Left lobe of liver (tissue), 2 donors: Measurements from ENCODE around the gene HOXD12. TPM values are rescaled to one million over a fixed set of nuclear protein-coding genes. Genes with fewer than 3 reads are reported as not detected.

ENCODE experiments used
- ATAC-seq: fragments of 200-7000 bp; cut with Tn5 transposase; one replicate; pipeline ENCODE4 v1.9.1; 2020; ENCODE audit warnings: mild to moderate bottlenecking, moderate library complexity
- DNase-seq: peaks from one replicate; pipeline ENCODE4 v3.0.0-alpha.2; 2020; ENCODE audit warnings: low spot score
- total RNA-seq: library from RNA; stranded (reverse); gene quantifications from one replicate; pipeline ENCODE4 v1.2.1, GENCODE V29; 2021
- donor health status: DM: no; HTN: no; CAD: no; lungs with moderate emphysema.
- donor health status: DM: no; HTN: yes; CAD: no.

Gene HOXD12
- total RNA-seq, 1 donor from 2014 or later, result not detected

DNA sequence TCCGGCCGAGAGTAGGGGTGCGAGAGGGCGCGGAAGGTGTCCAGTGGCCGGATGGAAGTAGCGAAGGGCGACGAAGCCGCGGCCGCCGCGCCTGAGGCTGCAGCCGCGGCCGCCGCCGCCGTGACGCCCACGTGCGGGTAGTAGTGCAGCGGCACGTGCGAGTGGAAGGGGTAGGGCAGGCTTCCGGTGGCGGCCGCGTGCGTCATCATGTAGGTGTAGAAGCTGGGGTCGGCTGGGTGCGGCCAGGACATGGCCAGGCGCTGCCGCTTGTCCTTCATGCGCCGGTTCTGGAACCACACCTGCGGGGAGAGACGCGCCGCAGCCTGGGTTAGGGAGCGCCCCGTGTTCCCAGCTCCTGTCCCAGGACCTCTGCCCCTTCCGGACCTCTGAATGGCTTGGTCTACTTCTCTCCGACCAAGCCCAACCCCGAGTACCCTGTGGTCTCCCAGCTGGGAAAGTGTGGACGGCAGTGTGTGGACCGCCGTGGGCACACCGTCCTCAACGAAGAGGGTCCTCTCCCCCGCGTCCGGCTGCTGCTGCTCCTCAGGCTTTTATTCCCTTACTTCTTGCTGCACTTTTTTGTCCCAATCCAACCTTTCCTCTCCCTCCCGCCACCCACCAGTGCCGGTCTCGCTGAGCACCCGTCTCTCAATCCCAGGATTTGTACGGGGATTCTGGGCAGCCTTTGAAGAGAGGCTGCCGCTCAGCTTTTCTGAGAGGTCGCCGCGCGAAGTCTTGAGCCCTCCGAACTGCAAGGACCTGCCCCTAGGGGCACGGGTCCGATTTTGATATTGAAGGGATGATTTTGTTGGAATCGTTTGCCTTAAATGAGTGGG is 18.8 kb upstream of the HOXD12 start:
- DNase-seq (no peak), ATAC-seq (no peak)

DNA sequence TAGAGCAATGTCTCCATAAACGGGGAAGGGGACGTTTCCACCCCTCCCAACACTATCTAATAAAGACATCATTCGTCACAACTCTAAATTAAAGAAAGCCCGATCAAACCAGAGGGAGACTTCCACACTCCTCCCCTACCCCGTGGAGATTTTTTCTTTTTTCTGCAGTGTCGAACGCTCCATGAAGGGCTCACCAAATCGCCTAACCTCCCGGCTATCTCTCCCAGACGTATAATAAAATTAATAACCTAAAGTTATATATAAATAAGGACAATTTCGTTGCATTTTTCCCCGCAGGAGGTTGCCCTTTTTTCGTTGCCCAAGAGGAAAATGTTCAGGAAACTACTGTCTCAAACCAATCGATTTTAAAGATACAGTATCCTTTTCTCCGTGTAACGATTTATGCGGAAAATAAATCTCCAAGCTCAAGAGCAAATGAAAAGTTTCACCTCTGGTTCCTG is 18.2 kb upstream of the HOXD12 start:
- no peak for DNase-seq
- ATAC-seq, result no peak

DNA sequence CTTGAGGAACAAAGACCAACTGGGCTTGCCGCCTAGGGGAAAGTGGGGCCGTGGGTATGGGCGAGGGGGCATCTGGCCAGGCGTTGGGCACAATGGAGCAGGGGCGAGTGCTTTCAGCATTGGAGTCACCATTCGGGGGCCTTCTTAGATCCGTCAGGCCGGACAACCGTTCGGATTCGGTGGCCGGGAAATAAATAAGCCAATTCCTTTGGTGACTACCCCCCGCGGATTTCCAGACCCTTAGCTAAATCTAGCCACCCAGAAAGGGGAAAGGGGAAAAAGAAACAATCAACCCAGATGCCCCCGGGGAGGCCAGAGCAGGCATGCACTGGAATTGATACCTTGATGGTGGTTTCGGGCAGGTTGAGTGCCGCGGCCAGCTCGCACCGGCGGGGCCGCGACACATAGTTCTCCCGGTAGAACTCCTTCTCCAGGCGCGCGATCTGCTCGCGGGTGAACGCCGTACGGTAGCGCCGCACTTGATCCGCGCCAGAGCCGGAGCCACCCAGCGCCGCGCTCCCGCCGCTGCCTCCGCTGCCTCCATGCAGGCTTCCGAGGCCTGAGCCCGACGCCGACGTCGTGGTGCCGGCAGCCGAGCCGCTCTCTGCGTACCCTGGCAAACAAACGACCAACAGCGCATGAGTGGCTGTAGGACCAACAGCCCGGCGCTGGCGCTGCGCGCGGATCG is 17.6 kb upstream of the HOXD12 start:
- no peak for DNase-seq
- no peak for ATAC-seq

DNA sequence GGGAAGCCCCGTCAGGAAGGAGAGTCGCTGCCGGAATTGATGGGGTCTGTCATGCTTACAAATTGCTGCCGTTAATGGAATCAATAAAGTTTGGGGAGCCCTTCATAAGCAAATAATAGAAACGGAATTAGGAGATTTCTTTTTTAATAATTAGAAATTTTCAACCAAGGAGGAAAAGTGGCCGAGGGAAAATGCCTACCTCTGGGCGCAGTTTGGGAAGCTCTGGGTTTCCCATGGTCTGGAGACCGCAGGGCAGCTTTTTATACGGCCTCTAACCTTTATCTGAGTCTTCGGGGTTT is 17.1 kb upstream of the HOXD12 start:
- ATAC-seq, result no peak
- no peak for DNase-seq

DNA sequence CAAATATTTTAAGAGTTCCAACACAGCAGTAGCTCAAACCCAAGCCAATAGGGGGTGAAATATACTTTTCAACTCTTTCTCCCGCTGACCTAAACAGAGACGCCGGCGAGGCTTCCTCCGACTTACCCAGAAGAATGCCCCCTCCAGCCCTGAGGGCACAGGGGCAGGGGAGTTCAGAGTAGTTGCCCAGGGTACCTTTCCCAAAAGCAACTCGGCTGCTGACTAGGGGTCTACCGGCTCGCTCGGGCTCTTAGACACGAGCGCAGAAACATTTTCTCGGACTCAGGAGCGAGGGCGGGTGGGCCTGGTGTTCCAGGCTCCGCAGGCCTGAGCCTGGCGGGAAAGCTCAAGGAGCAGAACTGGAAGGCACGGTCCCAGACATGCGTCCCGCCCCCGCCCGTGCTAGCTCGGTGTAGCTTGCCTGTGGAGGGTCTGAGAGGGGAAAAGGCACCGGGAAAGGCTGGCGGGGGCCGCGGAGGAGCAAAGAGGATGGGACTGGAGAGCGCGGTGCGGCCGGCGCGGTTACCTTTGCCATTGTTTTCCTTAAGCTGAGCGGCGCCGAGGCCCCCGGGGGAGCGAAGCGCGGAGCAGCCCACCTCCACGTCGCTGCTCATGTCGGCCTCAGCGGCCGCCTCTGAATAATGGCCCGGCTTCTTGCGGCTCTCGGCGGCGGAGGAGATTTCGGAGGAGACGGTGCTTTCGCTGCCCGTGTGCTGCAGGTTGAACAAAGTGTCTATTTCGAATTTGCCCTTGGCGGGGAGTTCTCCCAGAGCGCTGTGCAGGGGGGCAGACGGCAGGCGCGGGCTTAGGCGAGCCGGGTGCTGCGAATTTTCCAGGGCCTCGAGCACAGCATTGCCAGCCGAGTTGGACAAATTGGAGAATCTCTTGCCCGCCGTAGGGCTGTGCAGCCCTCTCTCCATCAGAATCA is 16.5 kb upstream of the HOXD12 start:
- DNase-seq, result no peak

DNA sequence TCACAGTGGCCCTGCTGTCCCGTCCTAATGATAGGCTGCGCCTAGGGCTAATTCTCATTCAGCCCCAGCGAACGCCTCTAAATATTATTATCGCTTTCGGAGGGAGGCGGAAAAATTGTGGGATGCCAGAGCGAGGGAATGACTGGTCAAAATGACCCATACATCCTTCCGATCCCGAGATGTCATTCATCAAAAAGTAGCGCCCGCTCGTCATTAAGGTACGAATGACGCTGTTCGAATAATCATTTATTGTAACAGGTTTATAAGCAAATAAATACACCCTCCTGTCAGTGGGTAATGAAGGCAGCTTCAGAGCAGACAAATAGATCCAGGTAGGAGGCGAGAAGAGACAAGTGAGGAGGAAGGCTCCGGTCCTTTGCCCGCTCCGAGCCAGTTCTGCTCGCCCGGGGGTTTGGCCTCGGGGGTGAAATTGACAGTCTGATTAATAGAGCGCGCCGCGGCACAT is 15.8 kb upstream of the HOXD12 start, which contains the start of gene EVX2:
EVX2 (minus strand) TSS at position 167 of the 466 bp plus-strand sequence. CDS start 186 bp downstream, outside the sequence.
- DNase-seq (no peak), ATAC-seq (no peak)

More for the DNA sequence above, 16.5 kb upstream of the HOXD12 start:
- ATAC-seq, result no peak

DNA sequence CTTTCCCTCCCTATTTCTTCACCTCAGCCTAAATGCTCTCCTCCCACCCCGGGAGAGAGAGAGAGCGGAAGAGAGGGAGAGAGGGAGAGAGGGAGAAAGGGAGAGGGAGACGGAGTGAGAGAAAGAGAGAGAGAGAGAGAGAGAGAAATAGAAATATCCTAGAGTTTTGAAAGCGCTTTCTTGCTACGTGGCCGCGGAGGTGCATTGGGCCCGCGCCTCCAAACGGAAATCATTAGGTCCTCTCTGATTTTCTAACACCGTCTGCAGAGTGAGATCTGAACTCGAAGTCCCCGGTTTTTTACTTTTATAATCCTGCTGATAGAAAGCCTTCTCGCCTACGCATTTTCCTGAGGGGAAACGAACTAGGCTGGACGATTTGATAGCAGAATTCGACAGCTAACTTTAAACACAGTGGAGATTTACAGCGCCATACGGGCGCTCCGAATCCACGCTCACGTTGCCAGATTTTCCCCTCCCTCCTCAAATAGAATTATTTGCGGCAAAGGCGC is 14.9 kb upstream of the HOXD12 start:
- ATAC-seq (no peak), DNase-seq (no peak)

DNA sequence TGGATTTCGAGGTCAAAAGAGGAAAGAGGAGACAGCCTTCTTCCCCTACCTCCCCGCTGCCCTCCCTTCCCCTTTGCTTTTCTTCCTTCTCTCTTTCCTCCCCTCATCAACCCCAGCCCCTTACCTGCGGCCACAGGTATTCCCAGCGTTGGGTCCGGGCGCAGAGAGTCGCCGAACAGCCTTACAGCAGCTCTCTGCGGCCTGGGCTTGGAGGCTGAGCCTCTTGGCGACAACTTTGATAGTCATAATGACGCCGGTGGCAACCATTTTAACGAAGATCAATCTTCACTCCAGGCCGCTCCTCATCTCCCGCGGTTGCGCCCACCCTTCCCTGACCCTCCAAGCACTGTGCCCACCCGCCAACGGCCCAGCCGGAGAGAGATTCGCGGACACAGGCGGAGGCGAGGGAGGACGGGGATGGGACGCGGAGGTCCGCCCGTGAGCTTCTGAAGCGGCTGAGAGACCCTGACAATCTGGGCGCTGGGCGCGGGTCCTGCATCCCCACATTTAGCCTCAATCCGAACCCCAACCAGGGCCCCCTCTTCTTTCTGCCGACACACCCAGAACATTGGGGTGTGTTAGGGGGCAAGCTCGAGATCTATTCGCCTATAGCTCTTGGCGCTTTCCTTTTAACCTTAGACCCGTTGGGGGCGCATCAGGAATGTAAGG is 14.3 kb upstream of the HOXD12 start:
- ATAC-seq (no peak), DNase-seq (no peak)

DNA sequence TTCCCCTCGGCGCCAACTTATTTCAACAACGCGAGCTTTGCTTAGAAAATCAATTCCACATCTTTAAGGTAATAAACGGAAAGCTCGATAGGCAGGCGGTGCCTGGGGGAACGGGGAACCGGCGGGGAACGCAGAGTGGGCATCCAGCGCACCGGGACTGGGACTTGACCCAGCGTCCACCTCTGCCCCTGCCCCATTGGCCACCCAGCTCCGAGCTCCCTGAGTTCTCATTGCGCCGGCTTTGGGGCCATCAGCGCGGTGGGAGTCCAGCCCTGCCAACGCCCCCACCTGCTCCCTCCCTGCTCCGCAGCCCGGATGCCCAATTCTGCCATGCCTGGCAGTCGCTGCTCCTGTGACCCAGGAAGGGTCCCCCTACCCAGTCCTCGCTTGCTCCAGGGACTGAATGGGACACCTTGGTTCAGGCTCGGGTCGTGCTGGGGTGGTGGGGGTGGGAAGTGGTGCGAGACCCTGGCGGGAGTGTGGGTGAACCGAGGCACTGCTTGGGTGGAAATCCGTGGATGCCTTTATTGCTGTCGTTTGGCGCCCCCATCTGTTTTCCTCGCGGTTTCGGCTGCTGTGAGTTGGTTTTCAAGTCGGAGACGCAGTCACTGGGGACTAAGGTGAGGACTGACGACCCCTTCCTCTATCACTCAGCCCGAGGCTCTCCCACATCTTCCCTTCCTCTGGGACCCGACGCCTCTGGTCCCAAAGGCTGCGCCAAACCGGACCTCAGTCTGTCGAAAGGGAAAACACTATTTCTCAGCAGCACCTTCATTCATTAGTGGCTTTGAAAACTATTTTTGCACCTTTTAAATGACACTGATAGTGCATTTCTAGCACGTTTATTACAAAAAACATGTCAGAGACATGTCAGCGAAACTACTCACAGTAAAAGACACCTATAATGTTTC is 13.5 kb upstream of the HOXD12 start:
- DNase-seq, result no peak
- ATAC-seq, result peak; percentile 60

DNA sequence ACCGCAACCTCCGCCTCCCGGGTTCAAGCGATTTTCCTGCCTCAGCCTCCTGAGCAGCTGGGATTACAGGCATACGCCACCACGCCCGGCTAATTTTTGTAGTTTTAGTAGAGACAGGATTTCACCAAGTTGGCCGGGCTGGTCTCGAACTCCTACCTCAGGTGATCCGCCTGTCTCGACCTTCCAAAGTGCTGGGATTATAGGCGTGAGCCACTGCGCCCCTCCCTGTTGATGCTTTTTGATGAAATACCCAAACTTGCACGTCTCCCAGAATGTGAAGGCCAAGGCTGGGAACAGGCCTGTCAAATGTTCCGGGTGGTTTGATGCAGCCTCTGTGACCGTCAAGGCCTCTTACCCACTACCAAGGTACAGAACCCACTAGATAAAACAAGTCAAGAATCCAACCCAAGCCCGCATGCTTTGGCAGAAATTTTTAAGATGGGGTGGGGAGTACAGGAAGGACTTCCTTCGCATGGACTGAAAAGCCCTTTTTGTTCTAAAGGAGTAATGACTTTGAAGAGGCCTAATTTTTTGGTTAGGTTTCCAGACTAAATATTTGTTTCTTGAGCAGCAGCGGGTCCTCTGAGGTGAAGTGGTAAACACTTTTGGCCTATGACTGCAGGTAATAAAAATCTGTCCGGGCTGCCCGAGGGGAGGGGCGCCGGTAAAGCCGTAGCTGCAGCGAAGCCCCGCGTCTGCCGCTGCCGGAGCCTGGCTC is 12.1 kb upstream of the HOXD12 start:
- no peak for ATAC-seq
- no peak for DNase-seq

DNA sequence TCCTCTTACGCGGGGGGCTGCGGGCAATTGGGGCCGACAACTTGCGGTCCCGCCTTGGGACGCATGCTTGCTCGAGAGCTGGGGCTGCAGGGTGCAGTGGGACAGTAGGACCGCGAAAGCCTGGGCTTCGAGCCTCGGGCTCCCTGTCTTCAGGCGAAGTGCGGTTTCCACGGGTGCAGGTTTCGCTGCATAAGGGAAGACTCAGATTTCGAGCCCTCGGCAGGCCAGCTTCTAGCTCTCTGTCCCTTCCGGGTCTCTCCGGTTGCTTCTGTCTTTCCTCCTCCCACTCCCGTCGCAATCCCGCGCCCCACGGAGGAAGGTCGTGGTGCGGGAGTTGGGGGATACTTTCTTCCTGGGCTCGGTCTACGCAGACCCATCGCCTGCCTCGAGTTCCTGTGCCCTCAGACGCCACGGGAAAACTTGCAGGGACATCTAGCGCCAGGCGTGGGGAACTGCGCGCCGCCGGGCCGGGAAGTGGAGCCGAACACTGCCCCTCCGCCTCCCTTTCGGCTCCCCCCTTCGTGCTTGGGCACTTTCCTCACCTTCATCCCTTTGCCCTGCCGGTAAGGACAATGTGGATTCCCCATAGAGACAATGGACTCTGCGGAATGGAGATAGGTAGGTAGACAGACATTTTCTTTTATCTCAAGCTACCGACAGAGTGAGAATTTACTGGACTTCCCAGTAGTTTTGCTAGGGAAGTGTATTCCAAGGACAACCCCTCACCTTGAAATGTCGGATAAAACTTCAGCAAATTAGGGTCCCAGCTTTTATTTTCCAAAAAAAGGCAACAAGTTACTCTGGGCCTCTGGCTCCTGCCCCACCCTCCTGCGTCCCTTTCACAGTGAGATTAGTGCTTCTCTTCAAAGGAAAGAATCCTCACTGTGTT is 11.3 kb upstream of the HOXD12 start:
- DNase-seq (peak; percentile 63), ATAC-seq (peak; percentile 93)

DNA sequence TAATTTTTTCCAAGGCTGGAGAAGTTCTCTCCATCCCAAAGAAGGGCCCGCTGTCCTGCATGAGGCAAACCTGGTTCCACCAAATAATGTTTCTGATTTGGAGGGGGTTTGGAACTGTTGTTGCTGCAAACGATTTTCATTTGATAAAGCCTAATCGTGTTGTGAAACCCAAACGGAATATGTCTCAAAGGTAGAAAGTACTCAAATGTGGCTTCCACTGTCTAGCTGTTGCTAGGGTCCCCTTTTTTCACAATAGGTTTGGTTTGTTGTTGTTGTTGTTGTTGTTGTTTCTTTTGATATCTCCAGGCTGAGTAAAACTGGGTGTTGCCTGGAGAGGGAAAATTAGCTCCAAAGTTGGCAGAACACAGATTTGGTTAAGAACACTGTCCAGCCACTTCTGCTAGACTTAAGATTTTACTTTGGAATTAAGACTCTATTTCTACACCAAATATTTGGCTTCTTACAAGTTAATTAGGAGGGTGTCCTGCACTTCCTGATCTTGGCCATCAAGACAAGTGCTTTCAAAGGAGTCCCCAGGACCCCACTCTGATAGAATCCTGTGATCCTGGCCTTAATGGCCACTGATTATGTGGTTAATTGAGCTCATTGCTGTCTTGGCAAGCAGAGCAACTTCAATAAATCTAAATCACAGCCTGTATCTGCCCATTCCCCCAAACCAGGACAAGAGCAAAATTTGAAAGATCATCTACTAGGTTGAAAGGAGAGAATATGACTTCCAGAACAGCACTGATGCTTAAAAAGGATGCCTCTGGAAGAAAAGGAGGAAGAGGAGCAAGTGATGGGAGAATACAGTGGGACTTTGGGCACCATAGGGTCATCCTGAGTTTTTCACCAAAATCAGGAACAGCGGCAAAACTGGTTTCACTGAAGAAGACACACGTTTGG is 10.4 kb upstream of the HOXD12 start:
- no peak for ATAC-seq
- DNase-seq, result no peak

DNA sequence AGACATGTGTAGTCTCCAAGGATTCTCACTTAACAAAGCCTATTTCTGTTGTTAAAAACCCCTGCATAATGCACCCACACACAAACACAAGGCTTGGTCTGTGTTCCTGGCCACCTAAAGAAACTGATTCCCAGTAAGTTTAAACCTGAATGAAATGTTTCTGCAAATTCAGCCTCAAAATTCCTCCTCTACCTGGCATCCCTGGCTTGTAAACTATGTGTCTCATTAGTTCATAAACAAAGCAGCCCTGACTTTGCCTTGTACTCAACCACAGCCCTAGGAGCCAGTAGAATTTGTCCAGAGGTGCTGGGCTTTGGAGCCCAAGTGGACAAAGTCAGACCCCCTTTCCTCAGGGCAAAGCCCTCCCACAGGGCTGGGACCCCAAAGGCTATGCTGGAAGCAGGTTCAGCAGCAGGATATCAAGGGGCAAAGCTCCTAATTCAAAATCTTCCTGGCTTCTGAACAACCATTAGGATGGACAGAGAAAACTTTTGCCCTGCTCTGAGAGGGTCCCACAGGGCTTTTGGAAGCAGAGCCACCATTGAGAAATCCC is 9.7 kb upstream of the HOXD12 start:
- ATAC-seq (no peak), DNase-seq (no peak)

DNA sequence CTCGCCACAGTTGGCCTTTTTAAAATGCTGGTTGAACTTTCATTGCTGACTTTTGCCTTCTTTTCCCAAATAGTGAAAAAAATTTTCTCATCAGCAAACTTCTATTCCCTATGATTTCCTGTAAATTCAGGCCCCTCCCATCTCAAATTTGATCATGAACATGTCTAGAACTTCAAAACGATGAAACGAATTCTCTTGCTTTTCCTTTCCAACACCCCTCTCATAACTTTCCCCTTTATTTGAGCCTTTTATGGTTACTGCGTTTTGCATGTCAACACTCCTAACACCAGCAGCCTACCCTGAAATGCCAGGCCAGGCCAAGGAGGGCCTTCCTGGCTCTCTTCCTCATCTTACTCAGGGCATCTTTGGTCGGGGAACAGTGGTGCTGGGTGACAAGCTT is 8.7 kb upstream of the HOXD12 start:
- ATAC-seq (no peak), DNase-seq (no peak)

DNA sequence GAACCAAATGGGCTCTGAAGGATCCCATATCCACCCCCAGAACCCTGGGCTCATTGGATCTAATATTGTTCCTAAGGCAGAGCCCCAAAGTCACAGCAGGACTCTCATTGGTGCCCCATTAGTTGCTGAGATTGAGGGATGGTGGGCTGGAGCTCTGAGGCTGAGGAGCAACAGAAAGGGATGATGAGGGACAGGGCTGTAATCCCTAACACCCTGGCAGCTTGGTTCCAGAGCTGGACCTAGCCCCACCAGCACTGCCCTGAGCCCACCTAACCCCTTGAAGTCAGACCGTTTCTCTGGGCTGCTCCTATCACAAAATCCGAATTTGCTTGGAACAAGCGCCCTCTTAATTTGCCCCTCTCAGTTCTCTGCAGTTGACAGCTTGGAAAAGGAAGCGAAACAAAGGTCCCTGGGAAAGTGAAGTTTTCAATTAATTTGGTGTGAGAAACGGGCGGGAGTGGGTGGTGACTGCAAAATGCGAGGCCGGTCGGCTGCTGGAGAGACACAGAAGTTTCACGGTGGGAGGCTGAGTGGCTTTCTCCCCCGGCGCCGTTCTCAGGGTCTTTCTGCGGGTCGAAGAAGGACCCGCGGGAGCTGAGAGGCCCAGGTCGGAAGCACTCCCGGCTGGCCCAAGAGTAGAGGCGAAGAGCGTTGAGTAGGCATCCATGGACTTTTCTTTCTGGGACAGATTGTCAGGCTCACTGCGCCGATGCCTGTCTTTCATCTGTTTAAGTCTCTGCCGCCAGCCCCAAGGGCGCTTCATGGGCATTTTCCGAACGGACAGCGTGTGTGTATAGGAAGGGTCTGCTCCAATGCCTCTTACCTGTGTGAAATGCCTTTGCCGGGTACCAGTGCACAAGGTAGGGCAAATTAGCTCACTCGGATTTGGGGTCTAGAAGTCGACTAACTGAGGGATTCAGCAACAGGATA is 8.0 kb upstream of the HOXD12 start:
- ATAC-seq, result no peak
- no peak for DNase-seq
